Lower leg skin (tissue), 3 donors: ENCODE data around the gene PLA2G12B.

Experiments used
- POLR2A ChIP-seq, 2 donors: fragments of 450-650 bp; IDR thresholded peaks; one replicate each; pipeline ENCODE4 v1.6.1; 2016 to 2017; ENCODE audit warnings: antibody characterized with exemption in 2 of 2, mild to moderate bottlenecking in 1 of 2, moderate library complexity in 1 of 2
- TF ChIP-seq, protein P1 (sequence below), 3 donors: fragments of 450-650 bp; IDR thresholded peaks; one replicate each; pipeline ENCODE4 v1.5.1; 2016; ENCODE audit warnings: antibody characterized with exemption in 3 of 3, mild to moderate bottlenecking in 3 of 3, moderate library complexity in 2 of 3

DNA sequence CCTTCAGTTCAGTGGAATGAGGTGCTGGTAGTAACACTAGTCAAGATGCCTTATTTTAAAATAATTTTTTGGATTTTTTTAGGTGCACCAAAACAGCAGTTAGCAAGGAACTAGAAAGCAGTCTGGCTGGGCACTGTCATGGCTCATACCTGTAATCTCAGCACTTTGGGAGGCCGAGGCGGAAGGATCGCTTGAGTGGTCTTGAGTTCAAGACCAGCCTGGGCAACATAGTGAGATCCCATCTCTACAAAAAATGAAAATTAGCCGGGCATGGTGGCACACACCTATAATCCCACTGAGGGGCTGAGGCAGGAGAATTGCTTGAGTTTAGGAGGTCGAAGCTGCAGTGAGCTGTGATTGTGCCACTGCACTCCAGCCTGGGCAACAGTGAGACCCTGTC is 25.8 kb downstream of the PLA2G12B start:
- TF ChIP-seq, protein P1, sequence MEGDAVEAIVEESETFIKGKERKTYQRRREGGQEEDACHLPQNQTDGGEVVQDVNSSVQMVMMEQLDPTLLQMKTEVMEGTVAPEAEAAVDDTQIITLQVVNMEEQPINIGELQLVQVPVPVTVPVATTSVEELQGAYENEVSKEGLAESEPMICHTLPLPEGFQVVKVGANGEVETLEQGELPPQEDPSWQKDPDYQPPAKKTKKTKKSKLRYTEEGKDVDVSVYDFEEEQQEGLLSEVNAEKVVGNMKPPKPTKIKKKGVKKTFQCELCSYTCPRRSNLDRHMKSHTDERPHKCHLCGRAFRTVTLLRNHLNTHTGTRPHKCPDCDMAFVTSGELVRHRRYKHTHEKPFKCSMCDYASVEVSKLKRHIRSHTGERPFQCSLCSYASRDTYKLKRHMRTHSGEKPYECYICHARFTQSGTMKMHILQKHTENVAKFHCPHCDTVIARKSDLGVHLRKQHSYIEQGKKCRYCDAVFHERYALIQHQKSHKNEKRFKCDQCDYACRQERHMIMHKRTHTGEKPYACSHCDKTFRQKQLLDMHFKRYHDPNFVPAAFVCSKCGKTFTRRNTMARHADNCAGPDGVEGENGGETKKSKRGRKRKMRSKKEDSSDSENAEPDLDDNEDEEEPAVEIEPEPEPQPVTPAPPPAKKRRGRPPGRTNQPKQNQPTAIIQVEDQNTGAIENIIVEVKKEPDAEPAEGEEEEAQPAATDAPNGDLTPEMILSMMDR (IDR thresholded peaks at IDR 0.05), result no peak
- no peak for TF ChIP-seq POLR2A (IDR thresholded peaks at IDR 0.05)
